OCI-LY3 (cell line): ENCODE results near the gene RBM19.

Experiments
- H2AFZ ChIP-seq: fragments of 200-600, 300-600 bp; shearing (Covaris generic); 2 replicates; pipeline ENCODE4 v1.6.0; 2014; ENCODE audit warnings: antibody characterized with exemption, low read depth, low read length
- H3K27ac ChIP-seq: fragments of 200-600, 300-600 bp; sonication (generic); 2 replicates; pipeline ENCODE4 v1.5.1; 2014; ENCODE audit warnings: mild to moderate bottlenecking, low read length, moderate library complexity, mixed read lengths
- H3K27me3 ChIP-seq: fragments of 200-600, 300-600 bp; sonication (generic); 2 replicates; pipeline ENCODE4 v1.6.1; 2014; ENCODE audit warnings: low read depth, low read length, mixed read lengths
- H3K36me3 ChIP-seq: fragments of 200-600, 300-600 bp; sonication (generic); replicated peaks from 2 replicates; pipeline ENCODE3; 2014; ENCODE audit warnings: low read depth, low read length, mixed read lengths
- H3K4me1 ChIP-seq: fragments of 300-600, 200-600 bp; sonication (generic); 2 replicates; pipeline ENCODE4 v1.6.1; 2014; ENCODE audit warnings: low read length, mixed read lengths
- H3K4me2 ChIP-seq: fragments of 200-600, 300-600 bp; sonication (generic); 2 replicates; pipeline ENCODE4 v1.6.1; 2014; ENCODE audit warnings: low read length, mixed read lengths
- H3K4me3 ChIP-seq: fragments of 300-600, 200-600 bp; sonication (generic); 2 replicates; pipeline ENCODE4 v1.5.1; 2014; ENCODE audit warnings: antibody characterized with exemption, mild to moderate bottlenecking, low read length, moderate library complexity
- H3K79me2 ChIP-seq: fragments of 300-600, 200-600 bp; shearing (Covaris generic); 2 replicates; pipeline ENCODE4 v1.6.1; 2014; ENCODE audit warnings: mild to moderate bottlenecking, low read length, mixed read lengths
- H3K9ac ChIP-seq: fragments of 300-600, 200-600 bp; shearing (Covaris generic); 2 replicates; pipeline ENCODE4 v1.6.0; 2014; ENCODE audit warnings: mild to moderate bottlenecking, low read length, moderate library complexity
- H3K9me3 ChIP-seq: fragments of 200-600, 300-600 bp; shearing (Covaris generic); 2 replicates; pipeline ENCODE4 v1.6.1; 2014; ENCODE audit warnings: low read length, mixed read lengths; ENCODE audit not compliant: insufficient read depth
- H4K20me1 ChIP-seq: fragments of 200-600, 300-600 bp; sonication (generic); 2 replicates; pipeline ENCODE4 v1.6.1; 2016; ENCODE audit warnings: low read length, mixed read lengths; ENCODE audit not compliant: insufficient read depth
- CTCF ChIP-seq: fragments of 200-600, 300-600 bp; sonication (generic); IDR thresholded peaks from 2 replicates; pipeline ENCODE4 v1.5.1; 2014; ENCODE audit warnings: antibody characterized with exemption, low read length, low read depth
- EZH2phosphoT487 ChIP-seq: fragments of 200-600 bp; shearing (Covaris generic); IDR thresholded peaks from 2 replicates; pipeline ENCODE4 v1.6.1; 2018; ENCODE audit warnings: antibody characterized with exemption, mixed run types, low read depth

RBM19 gene

GRCh38 chr12:113987261-113988063, 21.3 kb upstream of the RBM19 start:
- no peak overlapping the region for H3K9ac ChIP-seq
- peaks cover 21% of the 10 kb centered on the region; the same call in 1 of the 2 replicates for H3K27me3 ChIP-seq
- no peak overlapping the region for H3K4me3 ChIP-seq
- no peaks in the 10 kb centered on the region for H3K36me3 ChIP-seq
- no peak for TF ChIP-seq EZH2phosphoT487
- TF ChIP-seq CTCF = no peak
- no peaks in the 10 kb centered on the region for H4K20me1 ChIP-seq
- H3K79me2 ChIP-seq = no peaks in the 10 kb centered on the region
- no peaks in the 10 kb centered on the region for H3K4me1 ChIP-seq
- H3K4me2 ChIP-seq = no peak overlapping the region
- H3K27ac ChIP-seq = no peak overlapping the region
- H3K9me3 ChIP-seq = no peaks in the 10 kb centered on the region
- H2AFZ ChIP-seq = no peak overlapping the region

GRCh38 chr12:113984464-113984863, 18.3 kb upstream of the RBM19 start:
- H3K9ac ChIP-seq = no peak overlapping the region
- no peak overlapping the region for H3K27ac ChIP-seq
- no peak for TF ChIP-seq CTCF
- TF ChIP-seq EZH2phosphoT487 = no peak
- H3K4me2 ChIP-seq = no peak overlapping the region
- H2AFZ ChIP-seq = no peak overlapping the region
- H3K9me3 ChIP-seq = no peaks in the 10 kb centered on the region
- H3K4me1 ChIP-seq = no peaks in the 10 kb centered on the region
- H3K27me3 ChIP-seq = peaks cover 14% of the 10 kb centered on the region; the same call in 1 of the 2 replicates
- no peak overlapping the region for H3K4me3 ChIP-seq
- no peaks in the 10 kb centered on the region for H4K20me1 ChIP-seq
- H3K79me2 ChIP-seq = no peaks in the 10 kb centered on the region
- no peaks in the 10 kb centered on the region for H3K36me3 ChIP-seq

GRCh38 chr12:113983777-113984448, 17.8 kb upstream of the RBM19 start:
- Histone ChIP-seq H3K4me3 (no peak overlapping the region), H2AFZ (no peak overlapping the region), H3K9me3 (no peaks in the 10 kb centered on the region), H4K20me1 (no peaks in the 10 kb centered on the region), H3K9ac (no peak overlapping the region), H3K4me2 (no peak overlapping the region), H3K36me3 (no peaks in the 10 kb centered on the region), H3K27ac (no peak overlapping the region), H3K27me3 (peaks cover 8% of the 10 kb centered on the region; the same call in 1 of the 2 replicates), H3K79me2 (no peaks in the 10 kb centered on the region), H3K4me1 (no peaks in the 10 kb centered on the region)
- TF ChIP-seq EZH2phosphoT487 (no peak), CTCF (no peak)

GRCh38 chr12:113983265-113983664, 17.1 kb upstream of the RBM19 start:
- no peak overlapping the region for H3K4me3 ChIP-seq
- no peak overlapping the region for H3K9ac ChIP-seq
- no peaks in the 10 kb centered on the region for H3K4me1 ChIP-seq
- no peaks in the 10 kb centered on the region for H3K9me3 ChIP-seq
- H2AFZ ChIP-seq = no peak overlapping the region
- TF ChIP-seq EZH2phosphoT487 = no peak
- TF ChIP-seq CTCF = no peak
- no peaks in the 10 kb centered on the region for H4K20me1 ChIP-seq
- H3K36me3 ChIP-seq = no peaks in the 10 kb centered on the region
- no peak overlapping the region for H3K4me2 ChIP-seq
- no peaks in the 10 kb centered on the region for H3K79me2 ChIP-seq
- H3K27me3 ChIP-seq = 0 out of 2 replicates have a peak, but pooled peaks cover 7% of the 10 kb centered on the region
- H3K27ac ChIP-seq = no peak overlapping the region
